H1 (cell line): ENCODE measurements around the gene CASZ1.
A peak's percentile ranks its signal among the peaks of the same experiment; 100 is the strongest.

ENCODE experiments used
- CTCF ChIP-seq, 3 experiments: IDR thresholded peaks; 1 replicate in 2 of 3; 2 replicates in 1 of 3; pipeline versions ENCODE4 v1.5.1 to v1.6.1; 2011; ENCODE audit warnings: low read length in 3 of 3, mild to moderate bottlenecking in 3 of 3, inconsistent platforms in 2 of 3, low read depth in 1 of 3, moderate library complexity in 1 of 3; ENCODE audit not compliant: insufficient read depth in 1 of 3; ENCODE audit errors: control extremely low read depth in 1 of 3
- KDM5A ChIP-seq: fragments of 200-600 bp; IDR thresholded peaks from 2 replicates; pipeline ENCODE4 v1.7.1; 2012; ENCODE audit warnings: mild to moderate bottlenecking, low read length, inconsistent platforms, mixed read lengths
- MAFK ChIP-seq: IDR thresholded peaks from 2 replicates; pipeline ENCODE4 v1.6.1; 2012; ENCODE audit warnings: low read depth, mild to moderate bottlenecking, improper control_type of control experiment, low read length
- POLR2A ChIP-seq, 2 experiments: IDR thresholded peaks; 1 replicate in 1 of 2; 2 replicates in 1 of 2; pipeline ENCODE4 v1.6.1; 2011; ENCODE audit warnings: low read depth in 2 of 2, low read length in 2 of 2, mild to moderate bottlenecking in 2 of 2; ENCODE audit errors: control extremely low read depth in 1 of 2
- POLR2AphosphoS5 ChIP-seq: IDR thresholded peaks from 2 replicates; pipeline ENCODE4 v1.6.1; 2011; ENCODE audit warnings: low read depth, low read length
- SIX5 ChIP-seq: IDR thresholded peaks from 2 replicates; pipeline ENCODE4 v1.6.1; 2011; ENCODE audit warnings: mild to moderate bottlenecking, low read depth, low read length
- SP1 ChIP-seq: IDR thresholded peaks from 2 replicates; pipeline ENCODE4 v1.6.1; 2011; ENCODE audit warnings: low read depth, low read length
- SP2 ChIP-seq: IDR thresholded peaks from 2 replicates; pipeline ENCODE4 v1.6.1; 2012; ENCODE audit warnings: mild to moderate bottlenecking, low read length, inconsistent platforms
- SUZ12 ChIP-seq: fragments of 200-600 bp; sonication (generic); IDR thresholded peaks from 2 replicates; pipeline ENCODE4 v1.6.1; 2012; ENCODE audit warnings: mild to moderate bottlenecking, inconsistent platforms, low read length, moderate library complexity, mixed read lengths
- TF ChIP-seq, protein P1 (sequence below): IDR thresholded peaks from 2 replicates; pipeline ENCODE4 v1.6.1; 2012; ENCODE audit warnings: inconsistent platforms
- TF ChIP-seq, protein P2 (sequence below): IDR thresholded peaks from 2 replicates; pipeline ENCODE4 v1.6.1; 2011; ENCODE audit warnings: low read length, improper control_type of control experiment

- no peak for TF ChIP-seq SUZ12
- TF ChIP-seq, protein P1, sequence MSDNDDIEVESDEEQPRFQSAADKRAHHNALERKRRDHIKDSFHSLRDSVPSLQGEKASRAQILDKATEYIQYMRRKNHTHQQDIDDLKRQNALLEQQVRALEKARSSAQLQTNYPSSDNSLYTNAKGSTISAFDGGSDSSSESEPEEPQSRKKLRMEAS = peak; percentile 21; the same call in 1 of the 2 replicates
- TF ChIP-seq SIX5 = no peak
- TF ChIP-seq MAFK = no peak
- TF ChIP-seq POLR2A (IDR thresholded peaks at IDR 0.05; ENCODE audit: control extremely low read depth in 1 of 2, low read depth in 2 of 2, low read length in 2 of 2) = peak in 1 of 2 experiments; percentile 64; a peak in 1 of 3 replicates
- no peak for TF ChIP-seq CTCF (IDR thresholded peaks at IDR 0.05; ENCODE audit: control extremely low read depth in 1 of 3, insufficient read depth in 1 of 3, low read depth in 1 of 3, low read length in 3 of 3)
- no peak for TF ChIP-seq SP2
- no peak for TF ChIP-seq SP1
- TF ChIP-seq KDM5A = no peak
- TF ChIP-seq POLR2AphosphoS5 = peak; percentile 46; the same call in 1 of the 2 replicates
- TF ChIP-seq, protein P2, sequence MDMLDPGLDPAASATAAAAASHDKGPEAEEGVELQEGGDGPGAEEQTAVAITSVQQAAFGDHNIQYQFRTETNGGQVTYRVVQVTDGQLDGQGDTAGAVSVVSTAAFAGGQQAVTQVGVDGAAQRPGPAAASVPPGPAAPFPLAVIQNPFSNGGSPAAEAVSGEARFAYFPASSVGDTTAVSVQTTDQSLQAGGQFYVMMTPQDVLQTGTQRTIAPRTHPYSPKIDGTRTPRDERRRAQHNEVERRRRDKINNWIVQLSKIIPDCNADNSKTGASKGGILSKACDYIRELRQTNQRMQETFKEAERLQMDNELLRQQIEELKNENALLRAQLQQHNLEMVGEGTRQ = no peak
These were observed 92.0 kb downstream of the CASZ1 start for GRCh38 chr1:10704368-10704882.
